Measurements from ENCODE around the gene TEX11. TPM values are rescaled to one million over a fixed set of nuclear protein-coding genes. Genes with fewer than 3 reads are reported as not detected.
"Not testable (repeated sequence)": the region's sequence is repeated elsewhere in the genome, so short reads cannot be mapped to it uniquely, and the experiment has no call there.

The TEX11 gene
- total and polyA plus RNA-seq, 11 donors = not detected

DNA sequence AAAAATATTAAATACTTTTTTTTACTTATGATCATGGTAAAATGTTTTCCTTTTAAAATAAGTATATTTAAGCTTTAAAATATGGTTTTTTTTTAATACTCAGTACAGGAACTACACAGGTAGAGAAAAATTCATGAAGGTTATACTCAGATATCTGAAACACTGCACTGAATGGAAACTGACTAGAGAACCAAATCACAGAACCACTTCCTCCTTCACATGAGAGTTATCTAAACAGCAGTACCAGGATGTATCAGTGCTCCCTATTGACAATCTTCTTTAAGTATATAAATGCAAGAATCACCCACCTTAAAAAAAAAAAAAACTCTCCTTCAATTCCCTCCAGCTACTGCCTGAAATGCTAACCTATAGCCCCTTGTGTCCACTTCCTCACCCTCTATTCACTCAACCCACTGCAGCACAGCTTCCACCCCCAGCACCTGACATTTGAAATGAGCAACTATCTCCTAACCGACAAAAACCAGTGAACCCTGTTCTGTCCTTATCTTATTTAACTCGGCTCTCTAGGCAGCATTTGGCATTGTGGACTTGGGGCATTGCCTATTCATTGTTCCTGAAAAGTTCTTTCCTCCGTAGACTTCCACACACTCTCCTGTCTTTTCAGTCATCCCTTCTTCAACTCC is 13.3 kb upstream of the TEX11 start:
- DNase-seq = no peak
- Histone ChIP-seq H3K4me1 (no peaks in the 10 kb centered on the region), H3K27me3 (peaks cover 0 to 35% (median 0%) of the 10 kb centered on the region in 9 donors), H3K27ac (no peak overlapping the region), H3K36me3 (no peaks in the 10 kb centered on the region), H3K9me3 (no peaks in the 10 kb centered on the region), H3K4me3 (no peak overlapping the region)
- TF ChIP-seq, protein P1, sequence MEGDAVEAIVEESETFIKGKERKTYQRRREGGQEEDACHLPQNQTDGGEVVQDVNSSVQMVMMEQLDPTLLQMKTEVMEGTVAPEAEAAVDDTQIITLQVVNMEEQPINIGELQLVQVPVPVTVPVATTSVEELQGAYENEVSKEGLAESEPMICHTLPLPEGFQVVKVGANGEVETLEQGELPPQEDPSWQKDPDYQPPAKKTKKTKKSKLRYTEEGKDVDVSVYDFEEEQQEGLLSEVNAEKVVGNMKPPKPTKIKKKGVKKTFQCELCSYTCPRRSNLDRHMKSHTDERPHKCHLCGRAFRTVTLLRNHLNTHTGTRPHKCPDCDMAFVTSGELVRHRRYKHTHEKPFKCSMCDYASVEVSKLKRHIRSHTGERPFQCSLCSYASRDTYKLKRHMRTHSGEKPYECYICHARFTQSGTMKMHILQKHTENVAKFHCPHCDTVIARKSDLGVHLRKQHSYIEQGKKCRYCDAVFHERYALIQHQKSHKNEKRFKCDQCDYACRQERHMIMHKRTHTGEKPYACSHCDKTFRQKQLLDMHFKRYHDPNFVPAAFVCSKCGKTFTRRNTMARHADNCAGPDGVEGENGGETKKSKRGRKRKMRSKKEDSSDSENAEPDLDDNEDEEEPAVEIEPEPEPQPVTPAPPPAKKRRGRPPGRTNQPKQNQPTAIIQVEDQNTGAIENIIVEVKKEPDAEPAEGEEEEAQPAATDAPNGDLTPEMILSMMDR (IDR thresholded peaks at IDR 0.05) = no peak
- no peak for TF ChIP-seq POLR2A (IDR thresholded peaks at IDR 0.05)
- WGBS, 4 donors = 4 to 24% (median 16%) methylated on average over 3 of the region's 3 CpGs
- no peak for ATAC-seq
- intact Hi-C loops (cut with DNase I) = no loop called here

DNA sequence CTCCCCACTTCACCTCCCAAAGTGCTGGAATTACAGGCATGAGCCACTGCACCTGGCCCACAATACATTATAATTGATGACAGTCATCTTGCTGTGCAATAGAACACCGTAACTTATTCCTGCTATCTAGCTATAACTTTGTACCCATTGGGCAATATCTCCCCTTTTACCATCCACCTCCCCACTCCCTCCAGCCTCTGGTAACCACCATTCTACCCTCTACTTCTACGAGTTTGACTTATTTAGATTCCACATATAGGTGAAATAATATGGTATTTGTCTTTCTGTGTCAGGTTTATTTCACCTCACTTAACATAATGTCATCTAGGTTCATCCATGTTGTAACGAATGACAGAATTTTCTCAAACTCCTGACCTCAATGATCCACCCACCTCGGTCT is 8.2 kb upstream of the TEX11 start:
- intact Hi-C loops (cut with DNase I) = no loop called here
- ATAC-seq (no peak), DNase-seq (no peak)
- TF ChIP-seq, protein P1 (IDR thresholded peaks at IDR 0.05) = no peak
- no peak for TF ChIP-seq POLR2A (IDR thresholded peaks at IDR 0.05)
- WGBS, 4 donors = 80 to 91% (median 89%) methylated on average over 4 of the region's 4 CpGs
- Histone ChIP-seq H3K9me3 (no peaks in the 10 kb centered on the region), H3K27me3 (peaks cover 0 to 11% (median 0%) of the 10 kb centered on the region in 9 donors), H3K36me3 (no peaks in the 10 kb centered on the region), H3K4me3 (no peak overlapping the region), H3K4me1 (no peaks in the 10 kb centered on the region), H3K27ac (no peak overlapping the region)

DNA sequence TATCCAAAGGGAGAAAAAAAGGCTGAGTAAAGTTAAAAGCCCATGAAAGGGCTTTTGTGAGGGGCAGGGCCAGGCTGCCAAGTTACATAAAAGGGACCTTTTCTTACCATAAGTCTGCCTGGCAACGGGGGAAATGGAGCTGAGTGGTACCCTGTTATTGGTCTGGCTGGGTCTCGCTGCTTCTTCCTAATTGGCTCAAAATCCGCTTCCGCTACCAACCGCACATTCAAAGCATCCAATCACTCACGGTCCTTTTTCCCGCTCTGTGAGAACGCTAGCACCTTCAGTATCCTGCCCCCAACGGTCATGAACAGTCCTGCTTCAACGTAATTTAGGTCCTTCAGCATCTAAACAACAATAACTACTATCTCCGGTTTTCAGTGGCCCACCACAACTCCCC is 611 bp downstream of the TEX11 start:
- Histone ChIP-seq H3K27me3 (no peaks in the 10 kb centered on the region), H3K9me3 (no peaks in the 10 kb centered on the region), H3K27ac (no peak overlapping the region), H3K36me3 (no peaks in the 10 kb centered on the region), H3K4me1 (no peaks in the 10 kb centered on the region), H3K4me3 (no peak overlapping the region)
- intact Hi-C loops (cut with DNase I) = no loop called here
- TF ChIP-seq, protein P1 (IDR thresholded peaks at IDR 0.05) = no peak
- no peak for TF ChIP-seq POLR2A (IDR thresholded peaks at IDR 0.05)
- ATAC-seq (no peak), DNase-seq (no peak)
- 85 to 94% (median 88%) methylated on average over 11 of the region's 11 CpGs for WGBS, 4 donors

DNA sequence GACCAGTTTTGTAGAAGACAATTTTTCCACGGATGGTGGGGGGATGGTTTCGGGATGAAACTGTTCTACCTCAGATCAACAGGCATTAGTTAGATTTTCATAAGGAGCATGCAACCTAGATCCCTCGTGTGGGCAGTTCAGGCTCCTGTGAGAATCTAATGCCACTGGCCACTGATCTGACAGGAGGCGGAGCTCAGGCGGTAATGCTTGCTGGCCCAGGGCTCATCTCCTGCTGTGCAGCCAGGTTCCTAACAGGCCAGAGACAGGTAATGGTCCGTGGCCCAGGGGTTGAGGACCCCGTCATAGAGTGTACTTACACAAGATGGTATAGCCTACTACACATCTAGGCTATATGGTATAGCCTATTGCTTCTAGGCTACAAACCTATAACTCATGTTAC is 7.0 kb downstream of the TEX11 start:
- 63 to 68% (median 65%) methylated on average over 7 of the region's 7 CpGs for WGBS, 4 donors

DNA sequence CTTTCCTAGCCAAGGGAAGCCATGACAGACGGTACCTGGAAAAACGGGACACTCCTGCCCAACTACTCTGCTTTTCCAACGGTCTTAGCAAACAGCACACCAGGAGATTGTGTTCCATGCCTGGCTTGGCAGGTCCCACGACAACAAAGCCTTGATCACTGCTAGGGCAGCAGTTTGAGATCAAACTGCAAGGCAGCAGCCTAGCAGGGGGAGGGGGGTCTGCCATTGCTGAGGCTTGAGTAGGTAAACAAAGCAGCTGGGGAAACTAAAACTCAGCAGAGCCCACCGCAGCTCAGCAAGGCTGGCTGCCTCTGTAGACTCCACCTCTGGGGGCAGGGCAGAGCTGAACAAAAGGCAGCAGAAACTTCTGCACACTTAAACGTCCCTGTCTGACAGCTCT is 18.1 kb downstream of the TEX11 start:
- intact Hi-C loops (cut with DNase I); H3K4me1 ChIP-seq; H3K9me3 ChIP-seq; DNase-seq; H3K36me3 ChIP-seq; ATAC-seq; H3K4me3 ChIP-seq; H3K27ac ChIP-seq: not testable (repeated sequence)
- H3K27me3 ChIP-seq = peaks cover 0 to 10% (median 0%) of the 10 kb centered on the region in 9 donors
- 40 to 55% (median 47%) methylated on average over 6 of the region's 6 CpGs for WGBS, 4 donors

More for the DNA sequence above, 7.0 kb downstream of the TEX11 start:
- ATAC-seq = no peak
- Histone ChIP-seq H3K36me3 (no peaks in the 10 kb centered on the region), H3K27me3 (no peaks in the 10 kb centered on the region), H3K4me3 (no peak overlapping the region), H3K27ac (no peak overlapping the region), H3K9me3 (no peaks in the 10 kb centered on the region), H3K4me1 (no peaks in the 10 kb centered on the region)
- intact Hi-C loops (cut with DNase I) = no loop called here
- DNase-seq = no peak
- TF ChIP-seq POLR2A (IDR thresholded peaks at IDR 0.05) = no peak
- TF ChIP-seq, protein P1 (IDR thresholded peaks at IDR 0.05) = no peak

Data from heart left ventricle (tissue), 16 donors.